H9 (cell line): ENCODE data around the gene NTSR2. TPM values are rescaled to one million over a fixed set of nuclear protein-coding genes. Genes with fewer than 3 reads are reported as not detected.

ENCODE experiments used
- DNase-seq: peaks from one replicate; pipeline ENCODE4 v3.0.0-alpha.2; 2017
- H2AFZ ChIP-seq: one replicate; pipeline ENCODE4 v1.6.1; 2013; ENCODE audit warnings: mild to moderate bottlenecking, low read length, control low read depth, moderate library complexity
- H2AK5ac ChIP-seq: 2 replicates; pipeline ENCODE4 v1.6.1; 2013; ENCODE audit warnings: low read length, control low read depth, mixed read lengths; ENCODE audit not compliant: insufficient read length
- H2BK120ac ChIP-seq: one replicate; pipeline ENCODE4 v1.6.1; 2013; ENCODE audit warnings: low read depth, mild to moderate bottlenecking, low read length, control low read depth, inconsistent platforms; ENCODE audit not compliant: poor library complexity, severe bottlenecking
- H2BK12ac ChIP-seq: 2 replicates; pipeline ENCODE4 v1.6.1; 2013; ENCODE audit warnings: low read length, control low read depth, mixed read lengths, low read depth; ENCODE audit not compliant: insufficient read length
- H2BK15ac ChIP-seq: 2 replicates; pipeline ENCODE4 v1.6.1; 2013; ENCODE audit warnings: low read depth, low read length, control low read depth
- H2BK20ac ChIP-seq: one replicate; pipeline ENCODE4 v1.6.1; 2013; ENCODE audit warnings: low read depth, mild to moderate bottlenecking, low read length, control low read depth, inconsistent platforms; ENCODE audit not compliant: poor library complexity, severe bottlenecking
- H2BK5ac ChIP-seq: 2 replicates; pipeline ENCODE4 v1.6.1; 2013; ENCODE audit warnings: low read length, control low read depth, mixed read lengths; ENCODE audit not compliant: insufficient read length
- H3K14ac ChIP-seq: 2 replicates; pipeline ENCODE4 v1.6.1; 2013; ENCODE audit warnings: low read length, control low read depth; ENCODE audit not compliant: insufficient read depth
- H3K18ac ChIP-seq: 2 replicates; pipeline ENCODE4 v1.6.1; 2013; ENCODE audit warnings: low read depth, mild to moderate bottlenecking, mixed read lengths, low read length, control low read depth; ENCODE audit not compliant: insufficient read length
- H3K23ac ChIP-seq: 2 replicates; pipeline ENCODE4 v1.6.1; 2013; ENCODE audit warnings: low read length, control low read depth, mixed read lengths, low read depth; ENCODE audit not compliant: insufficient read length
- H3K23me2 ChIP-seq: 2 replicates; pipeline ENCODE4 v1.6.1; 2013; ENCODE audit warnings: low read depth, mild to moderate bottlenecking, mixed read lengths, low read length, control low read depth; ENCODE audit not compliant: insufficient read length, poor library complexity, severe bottlenecking
- H3K27ac ChIP-seq: 2 replicates; pipeline ENCODE4 v1.5.1; 2013; ENCODE audit warnings: low read length, control low read depth, mixed read lengths, low read depth; ENCODE audit not compliant: insufficient read length
- H3K27me3 ChIP-seq: 2 replicates; pipeline ENCODE4 v1.6.1; 2013; ENCODE audit warnings: low read length, control low read depth, inconsistent platforms; ENCODE audit not compliant: insufficient read depth
- H3K4ac ChIP-seq: 2 replicates; pipeline ENCODE4 v1.6.1; 2013; ENCODE audit warnings: low read depth, mild to moderate bottlenecking, control low read depth, inconsistent platforms, low read length, moderate library complexity
- H3K4me1 ChIP-seq: 2 replicates; pipeline ENCODE4 v1.6.1; 2013; ENCODE audit warnings: low read length, control low read depth, inconsistent platforms; ENCODE audit not compliant: insufficient read depth
- H3K4me2 ChIP-seq: 2 replicates; pipeline ENCODE4 v1.6.1; 2013; ENCODE audit warnings: low read length, control low read depth, mixed read lengths; ENCODE audit not compliant: insufficient read length, insufficient read depth
- H3K56ac ChIP-seq: 2 replicates; pipeline ENCODE4 v1.6.1; 2013; ENCODE audit warnings: low read depth, mild to moderate bottlenecking, mixed read lengths, low read length, control low read depth; ENCODE audit not compliant: insufficient read length
- H3K79me1 ChIP-seq: 2 replicates; pipeline ENCODE4 v1.6.1; 2013; ENCODE audit warnings: low read depth, mild to moderate bottlenecking, moderate library complexity, low read length, control low read depth, inconsistent platforms; ENCODE audit not compliant: insufficient read depth, poor library complexity, severe bottlenecking
- H3K79me2 ChIP-seq: 2 replicates; pipeline ENCODE4 v1.6.1; 2013; ENCODE audit warnings: low read length, control low read depth, inconsistent platforms; ENCODE audit not compliant: insufficient read depth
- H3K9ac ChIP-seq: 2 replicates; pipeline ENCODE4 v1.6.1; 2013; ENCODE audit warnings: low read length, control low read depth, mixed read lengths; ENCODE audit not compliant: insufficient read length; ENCODE audit errors: extremely low read depth
- H3K9me3 ChIP-seq: one replicate; pipeline ENCODE4 v1.6.1; 2013; ENCODE audit warnings: low read depth, low read length, inconsistent platforms; ENCODE audit not compliant: control insufficient read depth
- H3T11ph ChIP-seq: one replicate; pipeline ENCODE4 v1.6.1; 2013; ENCODE audit warnings: mild to moderate bottlenecking, low read length, control low read depth, inconsistent platforms
- H4K20me1 ChIP-seq: one replicate; pipeline ENCODE4 v1.6.1; 2013; ENCODE audit not compliant: control insufficient read depth, insufficient read length, insufficient read depth
- H4K5ac ChIP-seq: 2 replicates; pipeline ENCODE4 v1.6.1; 2013; ENCODE audit warnings: low read depth, mild to moderate bottlenecking, mixed read lengths, low read length, control low read depth; ENCODE audit not compliant: insufficient read length
- H4K8ac ChIP-seq: replicated peaks from 2 replicates; pipeline ENCODE4 v1.6.1; 2013; ENCODE audit warnings: low read length, control low read depth, mixed read lengths, low read depth; ENCODE audit not compliant: insufficient read length
- H4K91ac ChIP-seq: 2 replicates; pipeline ENCODE4 v1.6.1; 2013; ENCODE audit warnings: low read depth, mild to moderate bottlenecking, moderate library complexity, mixed read lengths, low read length, control low read depth; ENCODE audit not compliant: insufficient read length
- H3K27ac Mint-ChIP-seq, 3 experiments: 2 replicates in 2 of 3; 3 replicates in 1 of 3; pipeline ENCODE4 v1.8.0; 2020 to 2021; ENCODE audit warnings: mixed read lengths in 3 of 3, mild to moderate bottlenecking in 1 of 3, moderate library complexity in 1 of 3
- H3K27me3 Mint-ChIP-seq: 2 replicates; pipeline ENCODE4 v1.8.0; 2021; ENCODE audit warnings: low read depth, mild to moderate bottlenecking, moderate library complexity, mixed read lengths
- H3K36me3 Mint-ChIP-seq, 3 experiments: 2 replicates in 2 of 3; 3 replicates in 1 of 3; pipeline ENCODE4 v1.8.0; 2020 to 2021; ENCODE audit warnings: low read depth in 3 of 3, mixed read lengths in 3 of 3; ENCODE audit not compliant: insufficient read depth in 1 of 3
- H3K4me1 Mint-ChIP-seq, 2 experiments: 2 replicates each; pipeline ENCODE4 v1.8.0; 2020; ENCODE audit warnings: mixed read lengths in 2 of 2
- H3K4me3 Mint-ChIP-seq, 2 experiments: 2 replicates in 1 of 2; 3 replicates in 1 of 2; pipeline ENCODE4 v1.8.0; 2020 to 2021; ENCODE audit warnings: mild to moderate bottlenecking in 2 of 2, mixed read lengths in 2 of 2, moderate library complexity in 1 of 2
- H3K9me3 Mint-ChIP-seq, 2 experiments: 2 replicates in 1 of 2; 3 replicates in 1 of 2; pipeline ENCODE4 v1.8.0; 2020; ENCODE audit warnings: mild to moderate bottlenecking in 2 of 2, mixed read lengths in 2 of 2, moderate library complexity in 1 of 2
- WGBS: extraction: QIAGEN DNeasy Blood & Tissue Kit; methylation state at CpG from one replicate; pipeline ENCODE4 v1.1.7; 2013; ENCODE audit warnings: missing lambda C conversion rate, low lambda C conversion rate, mixed read lengths; ENCODE audit not compliant: insufficient read length; ENCODE audit errors: extremely low coverage; 5-methylcytosine and 5-hydroxymethylcytosine counted together
- total RNA-seq: library from RNA; stranded (reverse); gene quantifications from 2 replicates; pipeline ENCODE4 v1.2.1, GENCODE V29; 2021
- TF ChIP-seq, protein P1 (sequence below): fragments of 200-600 bp; sonication (generic); conservative IDR thresholded peaks from 3 replicates; pipeline ENCODE4 v1.8.0; 2021; ENCODE audit warnings: antibody characterized with exemption, mild to moderate bottlenecking

The NTSR2 gene
- total RNA-seq, 1 experiment from 2014 or later, result not detected

- no peaks in the 10 kb centered on the region for H3K9me3 ChIP-seq
- H3K4ac ChIP-seq, result no peak overlapping the region
- H3K4me1 ChIP-seq, result no peaks in the 10 kb centered on the region
- no peak overlapping the region for H2BK15ac ChIP-seq
- no peak overlapping the region for H2BK5ac ChIP-seq
- no peak overlapping the region for H2BK12ac ChIP-seq
- no peak overlapping the region for H2BK120ac ChIP-seq
- H3T11ph ChIP-seq, result no peak overlapping the region
- H3K9ac ChIP-seq, result no peak overlapping the region
- Mint-ChIP-seq H3K9me3 (peaks cover 0 to 4% of the 10 kb centered on the region in 2 experiments; a peak in 1 of 5 replicates), H3K27me3 (no peaks in the 10 kb centered on the region; the same call in 1 of the 2 replicates), H3K4me3 (no peak overlapping the region), H3K36me3 (peaks cover 40 to 51% (median 48%) of the 10 kb centered on the region in 3 experiments), H3K4me1 (peaks cover 0 to 3% of the 10 kb centered on the region in 2 experiments; a peak in 1 of 4 replicates), H3K27ac (peak overlapping the region in 1 of 3 experiments; percentile 65; a peak in 2 of 7 replicates)
- H4K20me1 ChIP-seq, result no peaks in the 10 kb centered on the region
- H3K27me3 ChIP-seq, result no peaks in the 10 kb centered on the region
- no peak overlapping the region for H4K5ac ChIP-seq
- H4K8ac ChIP-seq, result no peak overlapping the region
- no peak overlapping the region for H2BK20ac ChIP-seq
- TF ChIP-seq, protein P1, sequence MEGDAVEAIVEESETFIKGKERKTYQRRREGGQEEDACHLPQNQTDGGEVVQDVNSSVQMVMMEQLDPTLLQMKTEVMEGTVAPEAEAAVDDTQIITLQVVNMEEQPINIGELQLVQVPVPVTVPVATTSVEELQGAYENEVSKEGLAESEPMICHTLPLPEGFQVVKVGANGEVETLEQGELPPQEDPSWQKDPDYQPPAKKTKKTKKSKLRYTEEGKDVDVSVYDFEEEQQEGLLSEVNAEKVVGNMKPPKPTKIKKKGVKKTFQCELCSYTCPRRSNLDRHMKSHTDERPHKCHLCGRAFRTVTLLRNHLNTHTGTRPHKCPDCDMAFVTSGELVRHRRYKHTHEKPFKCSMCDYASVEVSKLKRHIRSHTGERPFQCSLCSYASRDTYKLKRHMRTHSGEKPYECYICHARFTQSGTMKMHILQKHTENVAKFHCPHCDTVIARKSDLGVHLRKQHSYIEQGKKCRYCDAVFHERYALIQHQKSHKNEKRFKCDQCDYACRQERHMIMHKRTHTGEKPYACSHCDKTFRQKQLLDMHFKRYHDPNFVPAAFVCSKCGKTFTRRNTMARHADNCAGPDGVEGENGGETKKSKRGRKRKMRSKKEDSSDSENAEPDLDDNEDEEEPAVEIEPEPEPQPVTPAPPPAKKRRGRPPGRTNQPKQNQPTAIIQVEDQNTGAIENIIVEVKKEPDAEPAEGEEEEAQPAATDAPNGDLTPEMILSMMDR, result no peak
- no peak overlapping the region for H3K18ac ChIP-seq
- no peak overlapping the region for H3K27ac ChIP-seq
- no CpG with 5 or more reads among the region's 4 CpGs for WGBS
- H4K91ac ChIP-seq, result no peak overlapping the region
- no peak for DNase-seq
- no peaks in the 10 kb centered on the region for H3K79me2 ChIP-seq
- H3K56ac ChIP-seq, result no peak overlapping the region
- H3K23ac ChIP-seq, result no peak overlapping the region
- no peak overlapping the region for H3K4me2 ChIP-seq
- H3K14ac ChIP-seq, result no peak overlapping the region
- H3K79me1 ChIP-seq, result no peaks in the 10 kb centered on the region
- H2AFZ ChIP-seq, result no peak overlapping the region
- H3K23me2 ChIP-seq, result no peaks in the 10 kb centered on the region
- H2AK5ac ChIP-seq, result no peak overlapping the region
These were observed 39.1 kb downstream of the NTSR2 start for GRCh38 chr2:11630855-11631254.
